ENCODE results near the gene CCIN.

Gene CCIN

DNA sequence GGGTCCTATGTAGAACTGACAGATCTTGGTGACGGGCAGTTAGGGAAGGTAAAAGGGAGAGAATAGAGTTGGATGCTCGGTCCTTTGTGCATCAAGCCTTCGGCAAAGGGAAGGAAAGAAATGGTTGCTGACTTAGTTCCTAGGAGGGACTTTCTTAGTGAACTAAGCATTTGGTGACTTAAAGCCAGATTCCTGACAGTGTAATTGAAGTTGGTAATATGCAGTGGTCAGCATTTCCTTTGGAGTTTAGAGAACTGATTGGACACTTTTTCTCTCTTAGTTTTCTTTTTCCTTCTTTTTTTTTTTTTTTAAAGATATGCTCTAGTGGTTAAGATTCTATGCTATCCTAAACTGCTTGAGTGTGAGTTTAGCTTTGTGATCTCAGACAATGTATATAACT lies 23.8 kb downstream of the CCIN start:
- no peak for FAIRE-seq

- FAIRE-seq, result no peak
Observed at GRCh38 chr9:36194326-36195000, 25.3 kb downstream of the CCIN start.

DNA sequence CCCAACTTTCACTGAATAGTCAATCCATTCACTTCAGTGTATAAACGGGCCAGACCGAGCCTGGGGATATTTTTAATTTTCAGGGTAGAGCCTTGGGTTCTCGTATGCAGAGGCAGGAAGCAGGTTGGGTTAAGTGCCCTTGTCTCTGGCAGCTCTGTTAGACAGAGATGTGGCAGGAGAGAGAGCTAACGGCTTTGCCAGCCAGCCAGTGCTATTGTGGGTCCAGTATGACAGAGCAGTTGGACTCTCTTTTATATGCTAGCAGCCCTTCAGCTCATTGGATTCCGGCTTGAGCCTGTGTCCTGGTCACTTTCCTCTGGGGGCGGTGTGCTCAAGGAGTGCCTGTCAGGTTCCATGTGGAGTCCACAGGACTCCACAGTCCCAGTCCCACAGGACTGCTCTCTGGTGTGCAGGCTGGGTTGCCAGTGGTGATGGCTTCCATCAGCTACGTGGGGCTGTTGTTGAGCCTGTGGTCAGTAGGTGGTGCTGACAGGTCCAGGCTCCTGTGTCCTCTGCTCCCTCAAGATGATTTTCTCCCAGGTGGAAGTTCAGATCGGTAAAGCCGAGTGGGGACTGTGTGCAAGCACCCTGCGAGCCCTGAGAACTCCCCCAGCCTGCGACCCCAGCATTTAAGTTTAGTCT lies 35.8 kb downstream of the CCIN start:
- FAIRE-seq, result no peak

- no peak for FAIRE-seq
Observed at GRCh38 chr9:36207016-36207415, 37.8 kb downstream of the CCIN start.

- no peak for FAIRE-seq
Observed at GRCh38 chr9:36207546-36208012, 38.4 kb downstream of the CCIN start.

DNA sequence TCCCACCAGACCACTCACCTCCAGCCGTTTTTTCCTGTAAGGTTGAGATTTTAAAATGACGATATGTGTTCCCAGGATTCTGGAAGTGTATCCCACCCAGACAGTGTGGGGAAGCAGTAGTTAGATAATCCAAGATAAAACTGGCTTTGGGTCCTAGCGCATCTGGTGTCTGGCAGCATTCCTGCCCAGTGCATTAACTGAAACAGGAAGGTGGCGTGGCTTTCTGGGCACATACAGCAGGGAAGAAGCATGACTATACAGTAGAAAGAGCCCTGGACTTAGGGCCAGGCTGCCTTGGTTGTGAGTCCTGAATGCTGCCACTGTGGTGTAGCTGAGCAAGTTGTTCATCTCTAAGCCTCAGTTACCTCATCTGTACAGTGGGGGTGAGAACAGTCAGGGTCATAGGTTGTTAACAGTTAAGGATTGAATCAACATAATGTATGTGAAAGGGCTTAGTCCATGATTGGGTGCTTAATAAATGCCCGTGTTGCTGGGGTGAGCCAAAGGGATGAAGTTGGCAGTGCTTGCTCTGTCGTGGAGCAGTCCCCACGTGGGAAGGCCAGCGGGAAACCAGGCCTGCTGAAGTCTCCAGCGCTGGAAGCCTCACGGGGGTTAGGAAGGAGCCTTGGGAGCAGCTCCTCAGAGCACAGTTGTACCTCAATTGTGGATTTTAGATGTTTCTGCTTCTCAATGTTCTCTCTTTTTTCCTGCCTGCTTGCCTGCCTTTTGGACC lies 39.5 kb downstream of the CCIN start:
- FAIRE-seq, result no peak

DNA sequence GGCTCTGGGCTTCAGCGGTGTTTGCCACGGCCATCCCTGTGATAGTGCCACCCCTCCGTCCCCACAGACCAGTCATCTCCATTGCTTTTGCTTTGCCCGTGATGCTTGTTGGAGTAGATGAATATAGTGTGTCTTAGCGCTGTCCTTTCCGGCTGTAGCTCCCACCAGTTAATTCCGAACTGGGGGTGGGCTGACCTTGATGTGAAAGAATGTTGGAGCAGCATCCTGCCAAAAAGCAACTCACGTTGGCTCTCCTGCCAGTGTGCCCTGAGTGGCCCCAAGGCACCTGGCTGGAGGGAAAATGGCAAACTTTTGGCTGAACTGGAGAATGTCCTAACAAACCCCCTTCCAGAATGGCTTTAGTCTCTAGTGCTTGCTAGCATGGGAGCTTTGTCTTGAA lies 41.5 kb downstream of the CCIN start:
- FAIRE-seq, result no peak

DNA sequence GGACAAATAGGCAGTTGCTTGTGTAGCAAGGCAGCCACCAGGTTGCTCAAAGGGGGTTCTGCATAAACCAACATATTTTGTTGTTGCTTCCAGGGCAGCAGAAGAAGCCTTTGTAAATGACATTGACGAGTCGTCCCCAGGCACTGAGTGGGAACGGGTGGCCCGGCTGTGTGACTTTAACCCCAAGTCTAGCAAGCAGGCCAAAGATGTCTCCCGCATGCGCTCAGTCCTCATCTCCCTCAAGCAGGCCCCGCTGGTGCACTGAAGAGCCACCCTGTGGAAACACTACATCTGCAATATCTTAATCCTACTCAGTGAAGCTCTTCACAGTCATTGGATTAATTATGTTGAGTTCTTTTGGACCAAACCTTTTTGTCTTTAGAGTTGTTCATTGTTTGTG lies 42.3 kb downstream of the CCIN start:
- no peak for FAIRE-seq

- FAIRE-seq, result no peak
Observed at GRCh38 chr9:36213387-36213786, 44.2 kb downstream of the CCIN start.

GRCh38 chr9:36213989-36214388 lies 44.8 kb downstream of the CCIN start:
- no peak for FAIRE-seq

DNA sequence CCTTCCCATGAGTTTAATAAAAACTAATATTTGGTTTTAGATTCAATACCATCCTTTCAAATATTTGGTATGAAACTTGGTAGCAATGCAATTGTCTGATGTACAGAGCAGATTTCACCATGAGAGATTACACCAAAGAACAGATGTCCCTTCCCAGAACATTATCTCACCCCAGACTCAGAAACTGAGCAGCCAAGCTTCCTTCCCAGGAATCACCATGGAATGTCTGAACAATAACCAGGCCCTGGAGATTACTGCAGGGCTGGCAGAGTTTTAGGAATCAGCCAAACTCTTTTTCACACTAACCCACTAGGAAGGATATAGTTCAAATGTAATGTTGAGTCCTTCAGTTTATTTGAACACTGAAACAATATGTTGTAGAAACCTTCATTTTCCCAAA lies 45.4 kb downstream of the CCIN start:
- FAIRE-seq, result no peak

GRCh38 chr9:36217256-36217968 lies 48.2 kb downstream of the CCIN start:
- FAIRE-seq, result no peak

GRCh38 chr9:36218011-36218410 lies 48.8 kb downstream of the CCIN start:
- FAIRE-seq, result no peak

GRCh38 chr9:36218411-36218901 lies 49.3 kb downstream of the CCIN start:
- FAIRE-seq, result no peak
